Adrenal gland (tissue), 5 donors: Measurements from ENCODE around the gene SCNM1.

Experiments
- POLR2A ChIP-seq, 2 donors: fragments of 450-650 bp; IDR thresholded peaks; one replicate each; pipeline ENCODE4 v1.6.1; 2017; ENCODE audit warnings: antibody characterized with exemption in 2 of 2, mild to moderate bottlenecking in 2 of 2, moderate library complexity in 1 of 2
- TF ChIP-seq, protein P1 (sequence below), 6 experiments: fragments of 450-650 bp in 4 of 6; fragments of 200-600 bp in 2 of 6; sonication (generic) in 1 of 6; IDR thresholded peaks; 1 replicate in 5 of 6; 2 replicates in 1 of 6; pipeline versions ENCODE4 v1.5.1 to v1.8.0; 2016 to 2021; ENCODE audit warnings: antibody characterized with exemption in 6 of 6, mild to moderate bottlenecking in 2 of 6, moderate library complexity in 1 of 6
- donor health status: DM: no; HTN: no; CAD: no.

DNA sequence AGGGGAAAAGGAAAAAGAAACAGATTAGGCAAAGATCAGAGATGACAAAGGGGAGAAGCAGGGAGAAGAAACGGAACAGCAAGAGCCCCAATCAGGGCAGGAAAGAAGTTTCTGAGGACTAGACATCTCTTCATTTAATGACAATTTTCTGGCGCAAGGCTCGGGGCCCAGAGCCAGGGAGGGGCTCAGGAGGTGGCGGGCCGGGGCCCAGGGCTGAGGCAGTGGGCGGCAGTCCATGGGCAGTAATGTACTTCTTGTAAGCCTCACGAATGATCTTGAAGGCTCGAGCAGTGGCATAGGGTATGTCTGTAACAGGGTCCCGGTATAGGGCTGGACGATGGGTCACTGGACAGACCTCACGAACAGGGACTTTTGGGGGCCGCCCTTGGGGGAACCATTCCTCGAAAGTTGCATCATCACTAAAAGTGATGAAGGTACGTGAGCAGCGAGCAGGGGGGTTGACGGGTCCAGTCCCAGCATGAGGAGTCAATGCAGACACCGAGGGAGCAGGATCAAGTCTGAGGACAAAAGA is 10.6 kb downstream of the SCNM1 start:
- TF ChIP-seq, protein P1, sequence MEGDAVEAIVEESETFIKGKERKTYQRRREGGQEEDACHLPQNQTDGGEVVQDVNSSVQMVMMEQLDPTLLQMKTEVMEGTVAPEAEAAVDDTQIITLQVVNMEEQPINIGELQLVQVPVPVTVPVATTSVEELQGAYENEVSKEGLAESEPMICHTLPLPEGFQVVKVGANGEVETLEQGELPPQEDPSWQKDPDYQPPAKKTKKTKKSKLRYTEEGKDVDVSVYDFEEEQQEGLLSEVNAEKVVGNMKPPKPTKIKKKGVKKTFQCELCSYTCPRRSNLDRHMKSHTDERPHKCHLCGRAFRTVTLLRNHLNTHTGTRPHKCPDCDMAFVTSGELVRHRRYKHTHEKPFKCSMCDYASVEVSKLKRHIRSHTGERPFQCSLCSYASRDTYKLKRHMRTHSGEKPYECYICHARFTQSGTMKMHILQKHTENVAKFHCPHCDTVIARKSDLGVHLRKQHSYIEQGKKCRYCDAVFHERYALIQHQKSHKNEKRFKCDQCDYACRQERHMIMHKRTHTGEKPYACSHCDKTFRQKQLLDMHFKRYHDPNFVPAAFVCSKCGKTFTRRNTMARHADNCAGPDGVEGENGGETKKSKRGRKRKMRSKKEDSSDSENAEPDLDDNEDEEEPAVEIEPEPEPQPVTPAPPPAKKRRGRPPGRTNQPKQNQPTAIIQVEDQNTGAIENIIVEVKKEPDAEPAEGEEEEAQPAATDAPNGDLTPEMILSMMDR (IDR thresholded peaks at IDR 0.05), result no peak
- TF ChIP-seq POLR2A (IDR thresholded peaks at IDR 0.05), result no peak
